ENCODE measurements around the gene PTPRM. TPM values are rescaled to one million over a fixed set of nuclear protein-coding genes. Genes with fewer than 3 reads are reported as not detected.

PTPRM gene
- 75.0 and 118 TPM in 2 replicates for total RNA-seq

DNA sequence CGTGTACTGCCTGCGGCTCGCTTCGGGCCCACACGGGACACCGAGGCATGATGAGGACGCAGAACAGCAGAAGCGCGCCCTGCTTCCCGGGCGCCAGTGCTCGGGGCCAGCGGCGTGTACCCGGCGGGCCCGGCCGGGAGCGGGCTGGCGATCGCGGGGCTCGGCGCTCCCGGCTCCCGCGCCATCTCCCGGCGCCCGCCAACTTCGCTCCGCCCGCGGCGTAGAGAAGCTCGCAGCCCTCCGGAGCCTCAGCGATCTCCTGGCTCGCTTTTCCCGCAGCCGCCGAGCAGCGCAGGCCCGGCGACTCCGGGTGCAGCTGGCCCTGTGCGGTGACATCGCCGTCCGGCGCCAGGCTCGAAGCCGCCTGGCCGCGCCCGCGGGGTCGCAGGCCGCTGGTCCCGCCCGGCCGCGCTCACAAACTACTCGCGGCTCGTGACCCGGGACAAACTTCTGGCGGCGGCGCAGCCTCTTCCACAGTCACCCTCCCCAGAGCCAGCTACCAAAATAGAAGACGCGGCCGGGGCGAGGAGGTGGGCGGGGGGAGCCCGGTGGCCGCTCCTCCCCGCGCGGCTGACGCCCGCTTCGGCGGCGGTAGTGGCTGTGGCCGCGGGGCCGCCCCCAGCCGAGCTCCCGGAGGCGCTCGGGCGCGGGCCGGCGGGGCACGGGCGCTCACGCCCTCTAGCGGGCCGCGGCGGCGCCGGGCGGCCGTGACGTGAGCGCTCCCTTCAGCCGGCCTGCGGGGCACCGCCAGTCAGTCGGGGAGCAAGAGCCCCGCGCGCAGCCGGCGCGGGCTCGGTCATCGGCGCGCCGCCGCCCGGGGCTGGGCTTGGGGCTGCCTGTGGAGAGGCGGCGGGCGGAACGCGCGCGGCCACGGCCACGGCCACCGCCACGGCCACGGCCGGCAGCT, at the start of gene PTPRM:
Gene PTPRM (plus strand): TSS at position 750 of the 907 bp plus-strand sequence. CDS start 503 bp downstream, outside the sequence.

Data from bladder microvascular endothelial cell (primary cell).